ENCODE data around the gene DDI1.
A peak's percentile ranks its signal among the peaks of the same experiment; 100 is the strongest.

DDI1 gene

DNA sequence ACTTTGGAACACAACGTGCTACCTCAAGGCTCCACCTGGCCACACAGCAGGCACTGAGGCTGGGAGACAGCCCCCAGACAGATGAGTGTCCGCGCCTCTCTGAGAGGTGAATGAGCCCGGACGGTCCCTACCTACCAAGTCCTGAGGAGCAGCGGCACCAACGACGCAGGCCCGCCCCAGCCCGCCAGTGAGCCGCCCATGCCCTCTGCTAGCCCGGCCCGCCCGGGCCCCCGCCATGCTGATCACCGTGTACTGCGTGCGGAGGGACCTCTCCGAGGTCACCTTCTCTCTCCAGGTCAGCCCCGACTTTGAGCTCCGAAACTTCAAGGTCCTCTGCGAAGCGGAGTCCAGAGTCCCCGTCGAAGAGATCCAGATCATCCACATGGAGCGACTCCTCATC, at the start of gene DDI1:
TSS of gene DDI1 (plus strand) at position 53 of the 400 bp plus-strand sequence. CDS start at position 236, 183 bp downstream.
- DNase-seq (ENCODE audit: low read depth) = no peak

GRCh38 chr11:103987629-103988594, 48.5 kb upstream of the DDI1 start:
- DNase-seq (ENCODE audit: low read depth) = no peak

DNA sequence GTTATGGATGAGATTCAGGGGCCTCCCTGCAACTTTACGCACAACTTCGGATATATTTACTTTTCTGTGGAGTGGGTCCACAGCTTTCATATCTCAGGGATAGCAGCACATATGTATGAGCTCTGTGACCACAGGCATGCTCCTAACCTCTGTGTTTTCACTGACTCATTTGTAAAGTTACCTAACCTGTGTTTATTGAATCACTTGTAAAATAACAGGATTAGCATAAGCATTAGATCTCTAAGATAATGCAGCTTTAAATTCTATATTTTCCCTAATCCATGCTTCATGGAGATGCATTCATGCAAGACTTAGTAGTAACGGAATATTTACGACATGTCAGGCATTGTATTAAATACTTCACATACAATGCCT, 47.9 kb upstream of the DDI1 start:
- no peak for DNase-seq (ENCODE audit: low read depth)

DNA sequence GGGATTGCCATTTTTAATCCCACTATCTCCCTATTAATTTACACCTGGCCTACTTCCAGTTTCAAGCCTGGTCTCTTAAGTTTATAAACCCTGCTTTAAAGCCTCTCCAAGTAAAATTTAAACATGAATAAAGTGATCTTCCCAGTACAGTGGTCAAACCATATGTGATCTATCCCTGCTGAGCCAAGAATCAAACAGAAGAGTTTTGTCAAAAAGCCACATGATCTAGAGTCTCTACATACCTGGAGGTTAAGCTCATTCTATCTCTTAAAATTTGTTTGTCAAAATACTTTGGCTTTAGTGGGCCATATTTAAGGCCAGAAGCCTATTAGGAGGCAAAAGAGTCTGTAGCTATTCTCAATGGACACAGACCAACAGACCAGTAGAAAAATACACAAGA, 42.9 kb upstream of the DDI1 start:
- no peak for DNase-seq (ENCODE audit: low read depth)

DNA sequence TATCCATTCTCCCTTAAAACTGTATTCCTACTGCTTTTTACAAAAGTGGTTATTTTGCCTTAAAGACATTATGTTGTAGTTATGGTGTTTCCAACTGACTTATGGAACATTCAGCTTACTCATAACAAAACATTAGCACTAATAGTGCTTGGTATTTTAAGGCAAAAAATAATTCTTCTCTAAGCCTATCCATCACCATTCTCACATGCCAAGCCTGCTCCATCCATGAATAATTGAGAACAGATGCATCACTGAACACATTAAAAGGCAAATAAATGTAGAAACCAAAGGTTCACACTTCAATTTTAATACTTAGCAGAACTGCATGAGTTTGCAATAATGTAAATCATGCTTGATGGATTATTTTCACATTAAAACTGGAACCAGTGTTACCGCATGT, 42.3 kb upstream of the DDI1 start:
- no peak for DNase-seq (ENCODE audit: low read depth)

DNA sequence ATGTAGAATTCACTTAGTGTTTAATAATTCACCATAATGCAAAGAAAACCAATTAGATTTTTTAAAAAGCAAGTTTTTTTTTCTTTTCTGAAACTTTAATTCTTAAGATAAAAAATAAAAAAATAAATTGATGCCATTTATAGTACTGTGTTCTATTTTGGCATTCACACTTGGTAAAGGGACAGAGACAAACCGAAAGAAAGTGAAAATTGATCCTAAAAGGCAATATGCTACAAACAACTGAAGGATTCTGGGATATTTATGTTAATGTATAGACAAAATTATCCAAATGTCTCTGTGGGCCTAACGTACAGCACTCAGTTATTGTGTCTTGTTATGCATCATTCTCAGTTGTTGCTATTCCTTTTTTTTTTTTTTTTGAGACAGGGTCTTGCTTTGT, 41.9 kb upstream of the DDI1 start:
- no peak for DNase-seq (ENCODE audit: low read depth)

- no peak for DNase-seq (ENCODE audit: low read depth)
These were observed 40.5 kb upstream of the DDI1 start for GRCh38 chr11:103995896-103996295.

GRCh38 chr11:103997082-103997481, 39.4 kb upstream of the DDI1 start:
- DNase-seq (ENCODE audit: low read depth) = no peak

- no peak for DNase-seq (ENCODE audit: low read depth)
These were observed 37.5 kb upstream of the DDI1 start for GRCh38 chr11:103998826-103999508.

DNA sequence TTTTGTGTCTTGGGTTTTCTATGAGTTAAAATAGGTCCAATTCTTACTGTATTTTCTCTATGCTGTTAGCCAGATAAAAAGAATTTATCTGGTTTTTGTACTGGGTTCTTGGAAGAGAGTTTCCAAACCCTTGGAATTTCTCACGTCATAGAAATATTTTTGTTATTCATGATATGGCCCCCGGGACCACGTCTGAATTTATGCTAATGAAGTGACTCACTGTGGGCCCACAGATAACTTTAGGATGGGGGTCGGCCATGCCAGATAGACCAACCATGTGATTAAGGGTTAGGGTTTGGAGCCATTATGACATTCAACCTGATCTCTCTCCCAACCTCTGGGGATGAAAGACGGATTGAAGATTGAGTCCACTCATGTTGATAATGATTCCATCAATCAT, 35.6 kb upstream of the DDI1 start:
- no peak for DNase-seq (ENCODE audit: low read depth)

DNA sequence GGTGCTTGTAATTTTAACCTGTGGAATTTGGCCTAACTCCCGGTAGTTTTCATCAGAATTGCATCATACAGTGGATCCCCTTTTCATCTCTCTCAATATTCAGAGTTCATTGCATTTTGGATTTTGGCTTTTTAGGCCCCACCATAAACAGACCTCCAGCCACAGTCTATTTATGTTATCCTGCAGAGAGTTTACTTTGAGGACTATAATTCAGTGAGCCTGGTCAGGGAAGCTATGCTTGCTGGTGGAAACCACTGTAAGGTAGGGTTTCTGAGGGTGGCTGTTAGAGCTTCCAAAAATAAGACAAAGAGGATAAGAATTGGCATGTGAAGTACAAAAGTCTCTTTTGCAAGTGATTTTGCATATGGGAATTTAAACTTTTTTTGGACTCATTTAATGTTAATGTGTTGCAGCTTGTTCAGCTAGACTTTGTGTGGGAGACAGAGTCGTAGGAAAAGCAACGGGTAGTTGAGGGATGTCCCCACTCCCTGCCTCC, 34.8 kb upstream of the DDI1 start:
- DNase-seq (ENCODE audit: low read depth) = peak; percentile 44

GRCh38 chr11:104003491-104003890, 32.9 kb upstream of the DDI1 start:
- DNase-seq (ENCODE audit: low read depth) = no peak

GRCh38 chr11:104005234-104005855, 31.1 kb upstream of the DDI1 start:
- DNase-seq (ENCODE audit: low read depth) = no peak

GRCh38 chr11:104009744-104010143, 26.7 kb upstream of the DDI1 start:
- DNase-seq (ENCODE audit: low read depth) = no peak

- DNase-seq (ENCODE audit: low read depth) = no peak
These were observed 25.4 kb upstream of the DDI1 start for GRCh38 chr11:104011044-104011443.

DNA sequence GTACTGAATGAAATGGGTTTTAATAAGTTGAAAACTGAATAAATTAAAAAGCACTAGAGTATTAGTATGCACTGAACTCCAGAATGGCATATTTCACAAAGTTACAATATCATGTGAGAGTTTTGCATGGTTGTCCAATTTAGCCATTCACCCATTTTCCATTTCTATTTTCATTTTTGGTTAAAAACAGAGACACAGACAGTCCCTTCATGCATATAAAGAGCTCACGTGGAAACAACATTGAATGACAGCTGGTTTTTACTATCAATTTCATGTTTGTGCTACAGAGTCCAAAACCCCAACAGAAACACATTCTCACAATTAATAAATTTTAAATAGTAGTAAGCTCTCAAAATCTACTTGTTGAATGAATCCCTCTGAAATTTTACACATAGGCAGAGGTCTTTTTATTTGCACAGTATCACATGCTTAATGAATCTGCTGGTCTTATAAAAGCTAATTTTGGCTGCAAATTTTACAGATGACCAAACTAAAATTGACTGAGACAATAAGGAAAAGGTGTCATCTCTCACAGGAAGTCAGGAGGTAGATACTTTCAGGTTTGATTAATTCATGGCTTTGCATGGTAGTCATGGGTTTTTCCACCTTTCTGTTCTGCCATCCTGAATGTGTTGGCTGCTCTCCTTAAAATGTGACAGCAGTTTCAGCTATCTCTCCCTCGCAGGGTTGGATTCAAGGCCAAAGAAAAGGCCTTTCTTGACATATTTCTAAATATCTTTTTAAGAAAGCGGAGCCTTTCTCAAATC, 20.6 kb upstream of the DDI1 start:
- DNase-seq (ENCODE audit: low read depth) = no peak

- DNase-seq (ENCODE audit: low read depth) = no peak
These were observed 11.9 kb upstream of the DDI1 start for GRCh38 chr11:104024572-104024971.

- DNase-seq (ENCODE audit: low read depth) = no peak
These were observed 7.8 kb upstream of the DDI1 start for GRCh38 chr11:104028476-104029263.

DNA sequence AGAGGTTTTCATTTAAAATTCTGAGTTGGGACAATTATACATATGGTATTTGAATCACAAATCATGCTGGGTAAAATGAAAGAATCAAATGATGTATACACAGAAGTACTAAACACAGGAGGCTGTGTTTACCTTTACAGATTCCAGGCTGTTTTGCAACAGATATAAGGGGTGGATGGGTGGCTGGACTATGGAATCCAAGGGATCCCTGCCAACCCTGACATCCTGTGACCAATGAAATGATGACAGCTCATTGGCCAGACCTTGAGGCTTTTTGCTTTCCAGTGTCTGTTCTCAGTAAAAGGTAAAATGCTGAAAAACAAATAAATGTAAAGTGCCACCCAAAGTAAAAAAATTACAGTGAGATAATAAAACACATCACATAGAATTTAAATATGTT, 3.3 kb upstream of the DDI1 start:
- DNase-seq (ENCODE audit: low read depth) = peak; percentile 65

GRCh38 chr11:104033561-104033960, 2.9 kb upstream of the DDI1 start:
- DNase-seq (ENCODE audit: low read depth) = no peak

DNA sequence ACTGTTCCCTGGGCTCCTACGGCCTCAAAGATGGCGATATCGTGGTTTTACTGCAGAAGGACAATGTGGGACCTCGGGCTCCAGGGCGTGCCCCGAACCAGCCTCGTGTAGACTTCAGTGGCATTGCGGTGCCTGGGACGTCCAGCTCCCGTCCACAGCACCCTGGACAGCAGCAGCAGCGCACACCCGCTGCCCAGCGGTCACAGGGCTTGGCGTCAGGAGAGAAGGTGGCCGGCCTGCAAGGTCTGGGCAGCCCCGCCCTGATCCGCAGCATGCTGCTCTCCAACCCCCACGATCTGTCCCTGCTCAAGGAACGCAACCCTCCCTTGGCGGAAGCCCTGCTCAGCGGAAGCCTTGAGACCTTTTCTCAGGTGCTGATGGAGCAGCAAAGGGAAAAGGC, 555 bp downstream of the DDI1 start:
- no peak for DNase-seq (ENCODE audit: low read depth)

Measured in fibroblast of the conjunctiva (primary cell).